GM15510 (cell line): ENCODE measurements around the gene POLDIP3.

Experiments used
- POLR2A ChIP-seq: IDR thresholded peaks from 3 replicates; pipeline ENCODE4 v1.6.1; 2011; ENCODE audit warnings: borderline replicate concordance; ENCODE audit not compliant: insufficient read length; ENCODE audit errors: extremely low read depth

Gene POLDIP3

DNA sequence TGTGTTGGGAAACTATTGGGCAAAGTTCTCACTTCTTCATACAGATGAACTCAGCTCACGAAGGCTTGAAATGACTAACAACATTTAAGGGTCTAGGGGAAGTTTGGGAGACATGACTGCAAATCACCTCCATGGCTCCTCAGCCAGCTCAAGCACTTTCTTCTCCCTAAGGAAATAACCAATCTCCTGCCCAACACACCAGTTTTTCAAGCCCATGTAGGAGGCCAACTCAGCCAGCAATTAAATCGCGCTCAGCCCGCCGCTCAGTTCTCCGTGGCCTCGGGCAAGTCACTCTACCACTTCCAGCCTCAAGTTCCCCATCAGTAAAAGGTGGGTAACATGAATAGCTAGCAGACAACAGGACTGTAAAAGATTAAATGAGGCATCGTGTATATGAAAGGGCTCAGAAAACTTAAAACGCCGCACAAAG, 796 bp downstream of the POLDIP3 start:
- TF ChIP-seq POLR2A: no peak

DNA sequence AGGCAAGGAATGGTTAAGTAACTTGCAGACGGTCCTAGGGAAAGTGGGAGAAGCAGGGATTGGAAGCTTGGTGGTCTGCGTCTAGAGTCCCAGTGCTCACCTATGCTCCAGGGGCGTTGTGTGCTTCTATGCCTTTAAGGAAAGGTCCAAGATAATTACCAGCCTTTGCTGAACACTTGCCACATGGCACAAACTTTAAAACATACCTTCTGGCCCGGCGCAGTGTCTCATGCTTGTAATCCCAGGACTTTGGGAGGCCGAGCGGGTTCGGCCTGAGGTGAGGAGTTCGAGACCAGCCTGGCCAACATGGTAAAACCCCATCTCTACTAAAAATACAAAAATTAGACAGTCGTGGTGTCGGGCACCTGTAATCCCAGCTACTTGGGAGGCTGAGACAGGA, 2.3 kb downstream of the POLDIP3 start:
- TF ChIP-seq POLR2A: no peak

DNA sequence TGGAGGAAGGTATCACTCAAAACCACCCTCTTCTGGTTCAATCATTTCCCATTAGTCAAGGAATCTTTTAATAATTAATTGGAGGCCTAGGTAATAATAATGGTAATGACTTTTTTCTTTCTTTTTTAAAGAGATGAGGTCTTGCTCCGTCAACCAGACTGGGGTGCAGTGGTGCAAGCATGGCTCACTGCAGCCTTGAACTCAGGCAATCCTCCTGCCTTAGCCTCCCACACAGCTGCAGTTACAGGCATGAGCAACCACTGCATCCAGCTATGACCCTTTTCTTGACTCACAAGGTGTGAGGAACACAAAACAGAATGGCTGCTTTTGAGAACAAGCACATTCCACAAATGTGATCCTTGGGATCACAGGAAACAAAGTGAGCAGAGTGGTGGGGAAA, 3.6 kb downstream of the POLDIP3 start:
- TF ChIP-seq POLR2A: no peak

DNA sequence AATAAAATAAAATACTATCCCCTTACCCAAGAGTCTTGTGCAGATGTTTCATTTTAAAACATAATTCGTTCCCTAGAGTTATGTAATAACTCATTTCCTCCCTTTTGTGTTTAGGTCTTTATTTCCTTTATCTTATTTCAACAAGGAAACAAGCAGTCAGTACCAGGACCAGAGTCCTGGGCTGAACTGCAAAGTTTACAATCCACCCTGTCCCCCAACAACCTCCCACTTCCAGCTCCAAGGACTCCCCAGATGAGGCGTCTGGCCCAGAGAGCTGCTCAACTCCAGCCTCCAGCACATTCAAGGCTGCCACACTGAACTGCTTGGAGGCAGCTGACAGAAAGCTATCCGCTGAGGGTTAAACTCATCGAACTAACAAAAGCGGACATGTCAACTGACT, 4.5 kb downstream of the POLDIP3 start:
- no peak for TF ChIP-seq POLR2A

DNA sequence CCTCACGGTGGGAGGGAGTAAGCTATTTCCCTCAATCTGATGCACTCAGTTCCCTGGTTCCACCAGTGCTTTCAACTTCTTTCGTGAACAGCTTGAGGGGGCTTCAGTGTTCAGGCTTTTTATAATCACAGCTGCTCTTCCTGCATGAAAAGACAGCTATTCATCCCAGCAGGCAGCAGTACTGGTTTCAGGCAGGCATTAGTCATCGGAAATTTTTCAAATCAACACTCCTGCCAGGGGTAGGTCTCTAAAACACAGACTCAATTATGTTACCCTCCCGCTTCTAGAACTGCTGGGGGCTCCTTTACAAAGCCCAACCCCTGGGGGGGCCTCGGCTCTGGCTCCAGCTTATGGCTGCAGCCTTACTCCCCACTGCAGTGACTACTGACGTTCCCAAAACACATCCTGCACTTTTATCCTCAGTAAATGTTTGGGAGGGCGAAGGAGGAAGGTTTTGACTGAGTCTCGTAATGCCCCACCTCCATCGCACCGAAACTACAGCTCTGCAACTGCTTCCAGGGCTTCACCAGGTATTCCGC, 5.8 kb downstream of the POLDIP3 start:
- TF ChIP-seq POLR2A: no peak

DNA sequence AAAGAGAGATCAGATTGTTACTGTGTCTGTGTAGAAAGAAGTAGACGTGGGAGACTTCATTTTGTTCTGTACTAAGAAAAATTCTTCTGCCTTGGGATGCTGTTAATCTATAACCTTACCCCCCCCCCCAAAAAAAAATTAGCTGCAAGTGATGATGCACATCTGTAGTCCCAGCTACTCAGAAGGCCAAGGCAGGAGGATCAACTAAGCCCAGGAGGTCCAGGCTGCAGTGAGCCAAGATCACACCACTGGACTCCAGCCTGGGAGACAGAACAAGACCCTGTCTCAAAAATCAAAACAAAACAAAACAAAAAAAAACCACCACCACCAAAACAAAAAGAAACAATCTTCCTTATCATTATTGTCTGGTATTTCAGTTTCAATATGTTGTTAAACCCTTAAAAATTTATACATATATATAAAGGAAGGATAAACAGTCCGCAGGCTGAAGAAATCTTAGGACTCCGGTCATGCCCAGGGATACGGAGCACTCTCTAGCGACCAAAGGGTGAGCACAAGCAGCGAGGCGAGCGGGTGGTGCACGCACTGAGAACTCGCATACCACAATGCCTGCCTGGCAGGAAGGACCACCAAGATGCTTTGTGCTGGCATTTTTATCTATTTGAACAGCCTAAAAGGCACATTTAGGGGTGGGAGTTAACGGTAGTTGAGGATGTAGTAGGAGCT, 6.4 kb downstream of the POLDIP3 start:
- no peak for TF ChIP-seq POLR2A

DNA sequence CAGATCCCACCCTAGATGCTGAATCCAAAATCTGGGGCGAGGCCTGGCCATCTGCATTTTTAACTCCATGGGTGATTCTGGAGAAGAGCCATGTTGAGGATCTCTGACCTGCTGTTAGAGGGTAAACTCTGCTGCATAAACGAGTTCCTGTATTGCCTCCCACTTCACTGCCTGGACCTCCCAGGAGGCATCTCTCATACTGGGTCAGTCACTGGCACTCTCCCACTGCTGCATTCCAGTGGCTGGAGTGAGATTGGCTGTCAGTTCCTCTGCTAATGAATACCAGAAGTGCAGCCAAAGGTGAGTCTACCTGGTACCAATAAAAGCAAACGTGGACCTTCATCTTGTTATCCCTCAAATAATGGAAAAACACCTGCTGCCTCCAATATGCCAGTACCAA, 10.3 kb downstream of the POLDIP3 start:
- TF ChIP-seq POLR2A: no peak

DNA sequence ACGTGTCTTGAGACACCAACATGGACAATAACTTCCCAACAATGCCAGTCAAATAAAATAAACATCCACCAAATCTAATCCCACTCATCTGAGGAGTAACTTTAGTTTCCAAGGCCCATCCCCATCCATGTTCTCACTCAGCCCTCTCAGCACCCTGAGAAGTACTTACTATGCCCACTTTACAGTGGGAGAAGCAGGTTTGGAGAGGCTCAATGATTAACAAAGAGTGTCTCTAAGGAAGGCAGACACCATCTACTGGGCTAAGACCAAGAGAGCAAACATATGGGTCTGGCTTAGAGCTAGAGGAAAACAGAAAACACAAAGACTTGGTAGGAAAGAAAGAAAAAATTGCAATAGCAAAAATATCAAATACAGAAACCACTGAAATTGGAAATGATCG, 11.3 kb downstream of the POLDIP3 start:
- TF ChIP-seq POLR2A: no peak

DNA sequence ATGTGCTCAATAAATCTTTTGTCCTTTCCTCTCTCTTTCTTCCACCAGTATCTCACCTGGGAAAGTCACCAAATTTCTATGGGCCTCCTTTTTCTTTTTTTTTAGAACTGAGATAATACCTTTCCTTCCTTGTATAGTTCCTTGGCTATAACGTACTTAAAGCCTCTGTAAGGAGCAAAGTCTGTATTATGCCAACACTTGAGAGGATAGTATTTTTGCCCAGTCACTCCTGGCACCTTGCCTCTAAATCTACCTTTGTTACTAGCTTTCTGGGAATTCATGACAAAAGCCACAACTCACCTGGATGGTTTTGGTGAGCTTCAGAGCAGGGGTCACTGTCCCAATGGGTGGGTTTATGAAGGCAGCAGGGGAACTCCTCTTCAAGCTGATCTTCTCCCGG, 12.2 kb downstream of the POLDIP3 start:
- no peak for TF ChIP-seq POLR2A

DNA sequence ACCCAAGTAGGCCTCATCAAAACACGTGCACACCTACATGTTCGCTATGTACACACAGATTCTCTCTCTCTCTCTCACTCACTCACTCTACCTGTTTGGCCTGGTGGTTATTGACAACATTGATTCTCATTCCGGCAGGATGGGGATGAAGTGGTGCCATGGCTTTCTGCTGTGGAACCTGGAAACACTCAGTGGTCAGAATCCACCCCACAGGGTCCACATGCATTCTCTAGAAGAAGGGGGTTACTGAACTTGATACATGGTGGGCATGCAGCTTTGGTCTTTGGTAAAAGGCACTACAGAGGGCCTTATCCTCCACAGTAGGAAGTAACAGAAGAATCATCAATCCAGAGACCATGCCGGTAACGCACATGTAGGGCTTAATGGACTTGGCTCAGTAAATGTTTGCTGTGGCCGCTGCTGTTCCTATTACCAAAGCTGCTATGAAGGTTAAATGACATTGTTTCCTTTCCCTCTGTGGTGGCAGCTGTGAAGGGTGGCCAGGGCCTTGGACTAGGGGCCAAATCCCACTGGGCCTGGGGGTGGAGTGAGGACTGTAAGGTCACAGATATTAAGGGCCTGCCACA, 12.7 kb downstream of the POLDIP3 start:
- no peak for TF ChIP-seq POLR2A

DNA sequence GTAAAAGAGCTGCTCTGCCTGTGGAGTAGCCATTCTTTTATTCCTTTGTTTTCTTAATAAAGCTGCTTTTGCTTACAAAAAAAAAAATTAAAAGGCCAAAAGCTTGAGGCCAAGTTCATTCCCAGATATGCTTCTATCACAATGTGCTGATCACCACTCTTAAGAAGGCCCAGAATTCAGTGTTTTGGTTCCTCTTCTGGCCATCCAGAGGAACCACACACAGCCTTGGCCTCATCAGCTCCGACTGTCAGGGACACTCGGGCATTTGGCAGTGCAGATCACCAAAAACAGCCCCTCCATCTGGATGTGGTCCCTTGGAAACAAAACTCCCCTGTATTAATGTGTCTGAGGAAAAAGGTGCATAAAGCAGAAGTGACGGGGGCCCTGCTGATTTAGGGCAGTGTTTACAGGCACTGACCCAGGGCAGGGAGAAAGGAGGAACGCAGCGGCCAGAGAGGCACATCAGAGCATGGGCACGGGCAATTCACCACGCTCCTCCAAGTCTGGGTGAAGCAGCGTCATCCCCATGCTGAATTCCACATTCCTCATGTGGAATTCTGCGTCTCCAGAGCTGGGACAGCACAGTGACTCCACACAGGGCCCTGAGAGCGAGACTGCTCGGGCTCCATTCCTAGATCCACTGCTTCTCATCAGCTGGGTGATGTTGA, 17.7 kb downstream of the POLDIP3 start:
- TF ChIP-seq POLR2A: no peak

DNA sequence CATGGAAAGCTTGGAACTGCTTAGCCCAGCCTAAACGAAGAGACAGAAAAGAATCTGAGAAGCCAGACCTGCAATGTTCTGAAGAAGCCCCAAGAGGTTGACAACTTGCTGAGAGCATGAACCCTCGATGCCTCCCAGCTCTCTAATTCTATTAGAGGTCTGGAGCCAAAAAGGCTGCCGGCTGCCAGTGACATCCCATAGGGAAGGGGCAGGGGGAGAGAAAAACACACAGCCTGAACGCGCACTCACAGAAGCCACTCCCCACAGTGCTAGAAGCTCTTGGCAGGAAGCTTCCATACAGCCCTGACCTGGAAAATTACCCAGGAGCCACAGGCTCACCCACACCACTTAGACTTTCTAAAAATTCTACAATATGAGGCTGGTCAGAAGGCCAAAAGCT, 18.3 kb downstream of the POLDIP3 start:
- TF ChIP-seq POLR2A: no peak

DNA sequence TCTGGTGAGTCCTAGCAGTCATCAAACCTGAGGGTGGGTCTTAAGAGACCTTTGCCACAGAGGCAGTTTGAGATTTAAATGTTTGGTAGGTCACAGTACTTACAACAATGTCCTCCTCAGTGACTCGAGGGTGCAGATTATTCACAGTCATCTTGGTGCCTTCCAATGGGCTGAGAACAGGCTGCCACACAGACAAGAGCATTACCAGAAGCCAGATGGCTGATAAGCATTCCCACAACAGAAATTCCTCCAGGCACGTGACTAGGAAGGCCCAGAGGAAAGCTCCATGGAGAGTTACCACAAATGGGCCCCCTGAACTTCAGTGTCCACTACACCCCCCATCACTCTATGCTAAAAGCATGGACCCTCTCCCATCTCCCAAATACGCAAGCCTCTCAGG, 19.2 kb downstream of the POLDIP3 start:
- TF ChIP-seq POLR2A: no peak

DNA sequence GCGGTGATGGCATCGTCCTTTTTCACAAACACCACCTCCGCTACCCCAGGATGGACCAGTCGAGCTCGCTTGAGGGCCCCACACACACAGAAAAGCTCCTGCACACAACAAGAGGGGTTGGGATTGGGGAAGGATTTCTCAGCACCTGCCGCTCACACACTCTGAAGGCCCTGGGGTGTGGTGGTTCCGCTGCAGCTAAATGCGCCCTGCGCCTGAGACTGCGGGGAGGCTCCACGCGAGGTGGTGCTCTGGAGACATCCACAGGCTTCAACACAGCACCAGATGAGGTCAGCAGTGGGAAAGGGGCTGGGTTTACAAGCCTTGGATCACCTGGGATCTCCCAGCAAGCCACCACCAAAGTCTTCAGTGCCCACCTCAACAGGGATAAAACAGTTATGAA, 22.7 kb downstream of the POLDIP3 start:
- no peak for TF ChIP-seq POLR2A

DNA sequence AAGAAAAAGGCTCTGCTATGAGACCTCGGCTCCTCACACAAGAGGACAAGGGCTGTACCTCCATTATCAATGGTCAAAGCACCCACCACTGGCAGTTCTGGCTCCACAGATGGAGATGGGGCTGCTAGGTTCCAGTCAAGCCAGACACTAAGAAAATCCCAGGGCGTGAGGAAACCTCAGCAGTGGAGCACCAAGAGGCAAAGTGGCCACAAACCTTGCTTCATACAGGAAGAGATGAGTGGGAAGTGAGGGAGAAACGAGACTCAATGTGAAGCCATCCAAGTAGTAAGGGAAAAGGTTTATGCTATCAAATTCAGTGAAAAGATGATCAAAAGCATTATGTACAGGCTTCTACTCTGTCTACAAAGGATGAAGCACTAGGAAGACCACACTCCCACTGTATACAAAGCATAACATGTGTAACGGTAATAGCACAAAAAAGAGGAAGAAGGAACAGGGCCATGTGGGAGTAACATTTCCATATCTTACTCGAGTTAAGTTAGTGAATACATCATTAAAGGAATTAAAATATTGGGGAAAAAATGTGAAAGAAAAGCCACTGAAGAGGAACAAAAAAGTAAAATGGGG, 27.0 kb downstream of the POLDIP3 start:
- no peak for TF ChIP-seq POLR2A
